Trophoblast cell (in vitro differentiated cells and primary cell): ENCODE measurements around the gene PHAF1.

Source experiments
- DNase-seq, 2 donors: peaks; one replicate each; pipeline ENCODE4 v3.0.0-alpha.2; 2016
- H2AFZ ChIP-seq: 2 replicates; pipeline ENCODE4 v1.6.1; 2013; ENCODE audit warnings: low read length, moderate library complexity, mild to moderate bottlenecking; ENCODE audit not compliant: insufficient read depth, poor library complexity
- H2AK5ac ChIP-seq: 2 replicates; pipeline ENCODE4 v1.6.1; 2013; ENCODE audit warnings: mild to moderate bottlenecking, low read length
- H2BK120ac ChIP-seq: 2 replicates; pipeline ENCODE4 v1.6.1; 2013; ENCODE audit warnings: low read length, mild to moderate bottlenecking, moderate library complexity; ENCODE audit not compliant: insufficient read depth, poor library complexity
- H2BK12ac ChIP-seq: 2 replicates; pipeline ENCODE4 v1.6.1; 2013; ENCODE audit warnings: mild to moderate bottlenecking, low read length, moderate library complexity
- H2BK5ac ChIP-seq: 2 replicates; pipeline ENCODE4 v1.6.1; 2013; ENCODE audit warnings: low read length, low read depth, moderate library complexity, mild to moderate bottlenecking; ENCODE audit not compliant: poor library complexity
- H3K14ac ChIP-seq: 2 replicates; pipeline ENCODE4 v1.6.1; 2013; ENCODE audit warnings: mild to moderate bottlenecking, low read length
- H3K18ac ChIP-seq: 2 replicates; pipeline ENCODE4 v1.6.1; 2013; ENCODE audit warnings: mild to moderate bottlenecking, low read length
- H3K23ac ChIP-seq: 2 replicates; pipeline ENCODE4 v1.6.1; 2013; ENCODE audit warnings: low read length
- H3K27ac ChIP-seq: 2 replicates; pipeline ENCODE4 v1.5.1; 2013; ENCODE audit warnings: low read depth, mild to moderate bottlenecking, inconsistent platforms, low read length, moderate library complexity
- H3K27me3 ChIP-seq: 2 replicates; pipeline ENCODE4 v1.6.1; 2013; ENCODE audit warnings: inconsistent platforms, mild to moderate bottlenecking, low read length, moderate library complexity; ENCODE audit not compliant: insufficient read depth
- H3K36me3 ChIP-seq, 2 experiments: 1 replicate in 1 of 2; 2 replicates in 1 of 2; pipeline ENCODE4 v1.6.1; 2013; ENCODE audit warnings: low read length in 2 of 2, mild to moderate bottlenecking in 2 of 2, moderate library complexity in 1 of 2; ENCODE audit not compliant: insufficient read depth in 2 of 2, control insufficient read depth in 1 of 2
- H3K4ac ChIP-seq: 2 replicates; pipeline ENCODE4 v1.6.1; 2013; ENCODE audit warnings: low read depth, mild to moderate bottlenecking, low read length, moderate library complexity
- H3K4me1 ChIP-seq, 2 experiments: 1 replicate in 1 of 2; 2 replicates in 1 of 2; pipeline ENCODE4 v1.6.1; 2013; ENCODE audit warnings: low read length in 2 of 2, mild to moderate bottlenecking in 2 of 2, moderate library complexity in 1 of 2; ENCODE audit not compliant: insufficient read depth in 2 of 2, control insufficient read depth in 1 of 2
- H3K4me2 ChIP-seq: 2 replicates; pipeline ENCODE4 v1.6.1; 2013; ENCODE audit warnings: inconsistent platforms, mild to moderate bottlenecking, low read length, moderate library complexity
- H3K4me3 ChIP-seq: 2 replicates; pipeline ENCODE4 v1.5.1; 2013; ENCODE audit warnings: mild to moderate bottlenecking, low read depth, low read length, inconsistent platforms
- H3K79me1 ChIP-seq: one replicate; pipeline ENCODE4 v1.6.1; 2013; ENCODE audit warnings: low read length
- H3K79me2 ChIP-seq: 2 replicates; pipeline ENCODE4 v1.6.1; 2013; ENCODE audit warnings: low read length, mild to moderate bottlenecking; ENCODE audit not compliant: control insufficient read depth, insufficient read depth, poor library complexity
- H3K9ac ChIP-seq: 2 replicates; pipeline ENCODE4 v1.6.1; 2013; ENCODE audit warnings: mild to moderate bottlenecking, low read length
- H3K9me3 ChIP-seq: 2 replicates; pipeline ENCODE4 v1.6.1; 2013; ENCODE audit warnings: low read depth, mild to moderate bottlenecking, control low read depth, inconsistent platforms, low read length; ENCODE audit not compliant: insufficient read depth
- H4K12ac ChIP-seq: 2 replicates; pipeline ENCODE4 v1.6.1; 2013; ENCODE audit warnings: low read depth, mild to moderate bottlenecking, low read length, moderate library complexity
- H4K8ac ChIP-seq: 2 replicates; pipeline ENCODE4 v1.6.1; 2013; ENCODE audit warnings: low read depth, mild to moderate bottlenecking, low read length, moderate library complexity
- H4K91ac ChIP-seq: one replicate; pipeline ENCODE4 v1.6.1; 2013; ENCODE audit warnings: low read depth, mild to moderate bottlenecking, low read length, moderate library complexity
- WGBS: extraction: QIAGEN DNeasy Blood & Tissue Kit; methylation state at CpG from one replicate; pipeline ENCODE4 v1.1.7; 2013; ENCODE audit warnings: missing lambda C conversion rate; ENCODE audit not compliant: insufficient read length, insufficient coverage; ENCODE audit errors: extremely low coverage; 5-methylcytosine and 5-hydroxymethylcytosine counted together

The PHAF1 gene

DNA sequence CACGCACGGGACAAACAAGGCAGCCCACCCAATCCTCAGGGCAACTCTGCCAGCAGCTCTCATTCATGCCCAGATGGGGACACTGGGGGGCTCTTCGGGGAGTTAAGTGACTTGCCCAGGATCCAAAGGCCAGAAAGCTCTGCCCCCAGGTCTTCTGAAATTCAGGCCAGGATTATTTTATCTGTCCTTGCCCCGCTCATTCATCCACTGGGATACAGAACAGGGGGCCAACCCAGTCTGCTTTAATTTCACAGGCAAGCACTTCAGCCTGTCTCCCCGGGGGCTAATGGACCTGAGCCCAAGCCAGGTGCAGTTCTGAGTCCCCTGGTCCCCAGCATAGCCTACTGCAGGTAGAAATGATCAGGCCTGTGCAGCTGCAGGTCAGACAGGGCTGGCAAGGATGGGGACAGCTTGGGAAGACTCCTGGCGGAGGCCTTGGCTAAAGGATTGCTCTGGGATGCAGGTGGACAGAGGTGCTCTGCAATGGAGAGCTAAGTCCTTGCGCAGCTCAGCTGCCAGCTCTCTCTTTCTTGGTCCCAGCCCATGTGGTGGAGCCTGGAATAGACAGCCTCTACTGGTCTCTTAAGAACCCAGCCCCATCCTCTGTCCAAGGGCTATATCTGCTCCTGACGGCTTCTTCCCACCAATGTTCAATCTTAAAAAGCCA is 41.8 kb downstream of the PHAF1 start:
- H3K23ac ChIP-seq: no peak overlapping the region
- WGBS: no CpG with 5 or more reads among the region's 8 CpGs
- H2AK5ac ChIP-seq: no peak overlapping the region
- H3K18ac ChIP-seq: no peak overlapping the region
- H4K91ac ChIP-seq: no peak overlapping the region
- H2BK120ac ChIP-seq: no peak overlapping the region
- no peak overlapping the region for H3K4ac ChIP-seq
- H3K27me3 ChIP-seq: peaks cover 38% of the 10 kb centered on the region
- no peak overlapping the region for H2BK5ac ChIP-seq
- no peak overlapping the region for H2AFZ ChIP-seq
- no peak overlapping the region for H3K4me3 ChIP-seq
- H4K8ac ChIP-seq: peak overlapping the region; percentile 69
- no peak overlapping the region for H3K27ac ChIP-seq
- H3K4me2 ChIP-seq: peak overlapping the region; percentile 91
- H3K9ac ChIP-seq: no peak overlapping the region
- peaks cover 20 to 27% of the 10 kb centered on the region in 2 experiments for H3K36me3 ChIP-seq
- peaks cover 6 to 11% of the 10 kb centered on the region in 2 experiments for H3K4me1 ChIP-seq
- no peak overlapping the region for H4K12ac ChIP-seq
- H3K9me3 ChIP-seq: peaks cover 16% of the 10 kb centered on the region
- no peak overlapping the region for H3K14ac ChIP-seq
- no peak overlapping the region for H2BK12ac ChIP-seq
- peak; percentile 11 to 21 for DNase-seq
- peaks cover 6% of the 10 kb centered on the region for H3K79me1 ChIP-seq
- no peaks in the 10 kb centered on the region for H3K79me2 ChIP-seq

DNA sequence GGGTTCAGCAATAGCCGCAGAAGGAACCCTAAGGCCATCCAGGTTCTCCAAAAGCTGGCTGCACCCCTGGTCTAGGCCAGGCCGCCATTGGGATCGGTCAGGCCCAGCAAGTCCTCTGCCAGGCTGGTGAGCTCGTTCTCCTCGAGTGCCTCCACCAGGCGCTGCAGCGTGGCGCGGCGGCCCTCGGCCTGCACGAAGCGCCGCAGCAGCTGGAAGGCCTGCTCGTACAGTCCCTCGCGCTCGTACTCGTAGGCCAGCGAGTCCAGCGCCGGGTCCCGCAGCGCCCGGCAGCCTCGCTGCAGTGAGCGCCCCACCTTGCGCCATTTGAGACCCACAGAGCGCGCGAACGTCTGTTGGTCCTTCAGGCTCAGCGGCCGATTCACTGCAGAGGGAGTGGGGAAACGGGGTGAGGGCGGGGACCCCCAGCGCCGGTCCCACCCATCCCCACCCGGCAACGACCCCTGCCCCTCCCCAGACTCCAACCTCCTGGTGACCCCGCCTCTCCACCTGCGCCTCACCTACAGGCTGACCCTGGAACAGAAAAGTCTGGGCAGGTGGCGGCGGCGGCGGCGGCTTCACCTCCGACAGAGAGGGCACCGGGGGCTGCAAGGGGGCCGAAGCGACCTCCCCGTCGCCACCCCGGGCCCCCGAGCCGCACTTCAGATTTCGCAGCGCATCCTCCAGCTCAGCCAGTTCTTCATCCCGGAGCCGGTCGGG is 45.0 kb downstream of the PHAF1 start:
- Histone ChIP-seq H3K14ac (no peak overlapping the region), H3K4me3 (no peak overlapping the region), H3K9me3 (peaks cover 13% of the 10 kb centered on the region), H3K9ac (no peak overlapping the region), H2BK120ac (no peak overlapping the region), H2BK5ac (no peak overlapping the region), H3K4me2 (peak overlapping the region; percentile 51), H2AFZ (no peak overlapping the region), H3K36me3 (no peaks in the 10 kb centered on the region), H3K27ac (no peak overlapping the region), H2AK5ac (no peak overlapping the region), H4K12ac (no peak overlapping the region), H2BK12ac (no peak overlapping the region), H3K4ac (no peak overlapping the region), H3K23ac (no peak overlapping the region), H3K18ac (no peak overlapping the region), H3K79me1 (peaks cover 10% of the 10 kb centered on the region), H4K8ac (no peak overlapping the region), H3K27me3 (peaks cover 60% of the 10 kb centered on the region), H3K4me1 (peaks cover 6 to 15% of the 10 kb centered on the region in 2 experiments), H4K91ac (no peak overlapping the region), H3K79me2 (peaks cover 4% of the 10 kb centered on the region)
- DNase-seq: no peak
- WGBS: no CpG with 5 or more reads among the region's 61 CpGs

DNA sequence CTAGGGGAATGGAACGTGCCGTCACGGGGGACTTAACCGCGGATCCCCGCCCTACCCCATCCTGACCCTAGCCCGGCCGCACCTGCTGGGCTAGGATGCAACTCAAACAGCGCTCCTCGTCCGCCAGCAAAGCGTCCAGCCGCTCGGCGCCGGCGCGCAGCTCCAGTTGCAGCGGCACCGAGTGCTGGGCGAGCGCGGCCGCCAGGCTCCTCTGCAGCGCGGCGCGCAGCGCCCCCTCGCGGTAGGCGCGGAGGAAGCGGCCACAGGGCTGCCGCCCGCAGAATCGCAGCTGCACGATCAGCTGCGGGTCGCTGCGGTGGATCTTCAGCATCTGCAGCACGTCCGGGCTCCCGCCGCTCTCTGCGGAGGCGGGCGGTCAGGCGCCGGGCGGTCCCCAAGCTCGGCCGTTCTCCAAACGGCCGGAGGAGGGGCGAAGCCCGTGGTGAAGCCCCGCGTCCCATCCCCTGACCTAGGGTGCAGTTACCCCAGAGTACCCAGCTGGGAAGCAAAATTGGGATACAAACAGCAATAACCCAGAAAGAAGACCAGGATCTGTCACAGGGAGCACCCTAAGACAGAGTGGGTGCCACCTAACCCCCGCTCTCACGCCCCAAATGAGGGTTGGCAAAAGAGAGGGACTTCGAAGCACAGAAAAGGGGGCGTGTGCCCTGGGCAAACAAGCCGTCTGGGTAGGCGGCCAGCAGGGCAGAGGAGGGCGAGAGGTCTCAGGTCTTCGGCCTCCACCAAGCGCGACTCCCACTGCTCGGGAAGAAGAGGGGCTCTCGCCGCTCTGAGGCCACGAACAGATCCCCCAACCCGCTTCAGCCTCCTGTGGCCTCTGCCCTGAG is 45.8 kb downstream of the PHAF1 start:
- Histone ChIP-seq H4K12ac (no peak overlapping the region), H3K4ac (no peak overlapping the region), H2BK120ac (no peak overlapping the region), H3K23ac (no peak overlapping the region), H4K8ac (no peak overlapping the region), H3K36me3 (no peaks in the 10 kb centered on the region), H2BK12ac (no peak overlapping the region), H3K79me1 (peaks cover 14% of the 10 kb centered on the region), H3K4me2 (peak overlapping the region; percentile 51), H3K14ac (no peak overlapping the region), H3K4me3 (no peak overlapping the region), H2AK5ac (no peak overlapping the region), H3K27me3 (peaks cover 52% of the 10 kb centered on the region), H2AFZ (no peak overlapping the region), H3K9ac (no peak overlapping the region), H3K4me1 (peaks cover 0 to 10% of the 10 kb centered on the region in 2 experiments), H3K27ac (no peak overlapping the region), H3K9me3 (peaks cover 9% of the 10 kb centered on the region), H3K79me2 (peaks cover 6% of the 10 kb centered on the region), H3K18ac (no peak overlapping the region), H4K91ac (no peak overlapping the region), H2BK5ac (no peak overlapping the region)
- DNase-seq: peak; percentile 90 to 96
- WGBS: no CpG with 5 or more reads among the region's 74 CpGs

DNA sequence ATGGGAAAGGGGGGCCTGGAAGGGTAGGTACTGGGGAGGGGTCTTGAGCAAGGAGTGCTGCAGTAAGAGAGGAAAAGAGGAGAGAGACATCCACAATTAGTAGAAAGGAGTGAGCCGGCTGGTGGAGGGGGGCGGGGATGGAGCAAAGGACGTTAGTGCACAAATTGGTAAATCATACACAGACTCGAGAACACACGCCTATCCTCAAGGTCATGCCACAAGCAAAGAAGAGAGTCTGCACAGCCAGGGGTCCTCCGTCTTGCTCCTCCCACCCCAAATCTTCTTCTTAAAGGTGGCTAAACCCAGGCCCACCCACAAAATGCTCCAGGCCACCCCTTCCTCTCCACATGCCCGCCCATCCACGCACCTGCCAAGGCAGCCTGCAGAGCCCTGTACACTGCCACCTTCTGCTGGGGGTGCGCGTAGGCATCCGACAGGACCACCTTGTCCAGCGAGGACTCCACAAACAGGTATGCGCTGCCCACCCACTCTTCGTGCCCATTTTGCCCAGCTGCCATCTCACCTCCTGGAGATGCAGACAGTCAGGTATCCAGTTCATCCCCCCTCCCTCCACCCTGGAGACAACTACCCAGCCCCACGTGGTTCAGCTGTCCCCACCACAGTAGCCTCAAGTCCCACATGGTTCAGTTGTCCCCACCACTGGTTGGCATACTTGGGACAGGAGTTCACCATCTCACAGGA is 46.6 kb downstream of the PHAF1 start:
- Histone ChIP-seq H2BK5ac (no peak overlapping the region), H4K12ac (no peak overlapping the region), H2AFZ (no peak overlapping the region), H3K4ac (no peak overlapping the region), H4K91ac (no peak overlapping the region), H3K36me3 (no peaks in the 10 kb centered on the region), H3K79me1 (peaks cover 9% of the 10 kb centered on the region), H3K18ac (no peak overlapping the region), H3K9ac (no peak overlapping the region), H3K4me1 (peaks cover 2 to 10% of the 10 kb centered on the region in 2 experiments), H4K8ac (no peak overlapping the region), H3K79me2 (peaks cover 6% of the 10 kb centered on the region), H3K9me3 (peaks cover 9% of the 10 kb centered on the region), H3K4me2 (no peak overlapping the region), H2BK120ac (no peak overlapping the region), H2BK12ac (no peak overlapping the region), H3K27ac (no peak overlapping the region), H3K23ac (no peak overlapping the region), H3K14ac (no peak overlapping the region), H2AK5ac (no peak overlapping the region), H3K27me3 (peaks cover 51% of the 10 kb centered on the region), H3K4me3 (no peak overlapping the region)
- WGBS: no CpG with 5 or more reads among the region's 15 CpGs
- no peak for DNase-seq
